ENCODE data around the gene CDH6. TPM values are rescaled to one million over a fixed set of nuclear protein-coding genes. Genes with fewer than 3 reads are reported as not detected.

The CDH6 gene
- total RNA-seq, 1 donor from 2014 or later: 90.1 TPM

GRCh38 chr5:31165729-31166128 lies 27.8 kb upstream of the CDH6 start:
- Histone ChIP-seq H3K4me1 (ENCODE audit: insufficient read depth, low read length) (no peaks in the 10 kb centered on the region), H3K4me3 (ENCODE audit: insufficient read depth, low read depth, low read length) (no peak overlapping the region), H3K27ac (ENCODE audit: low read depth, low read length) (no peak overlapping the region), H3K36me3 (ENCODE audit: insufficient read depth, low read length) (no peaks in the 10 kb centered on the region), H3K9me3 (ENCODE audit: insufficient read depth, low read depth, low read length) (no peaks in the 10 kb centered on the region), H3K9ac (ENCODE audit: low read length) (no peak overlapping the region), H4K20me1 (ENCODE audit: insufficient read depth, low read length) (no peaks in the 10 kb centered on the region), H3K4me2 (ENCODE audit: low read length) (no peak overlapping the region), H2AFZ (ENCODE audit: low read depth, low read length) (no peak overlapping the region), H3K79me2 (ENCODE audit: insufficient read depth, low read length) (no peaks in the 10 kb centered on the region), H3K27me3 (ENCODE audit: insufficient read depth, low read length) (no peaks in the 10 kb centered on the region)
- H3K27me3 Mint-ChIP-seq (ENCODE audit: low read depth, unreplicated experiment): no peaks in the 10 kb centered on the region
- H3K27ac Mint-ChIP-seq (ENCODE audit: unreplicated experiment): no peak overlapping the region
- H3K36me3 Mint-ChIP-seq (ENCODE audit: low read depth, unreplicated experiment): no peaks in the 10 kb centered on the region
- no peaks in the 10 kb centered on the region for H3K9me3 Mint-ChIP-seq (ENCODE audit: unreplicated experiment)
- no peak for DNase-seq (ENCODE audit: low read depth)
- H3K4me3 Mint-ChIP-seq (ENCODE audit: unreplicated experiment): no peak overlapping the region
- peaks cover 9% of the 10 kb centered on the region for H3K4me1 Mint-ChIP-seq (ENCODE audit: low read depth, unreplicated experiment)
- TF ChIP-seq EZH2 (IDR thresholded peaks at IDR 0.05; ENCODE audit: insufficient read depth, low read length) (no peak), CTCF (IDR thresholded peaks at IDR 0.05; ENCODE audit: insufficient read depth, low read depth, low read length) (no peak)
- no peak for FAIRE-seq

GRCh38 chr5:31169379-31169778 lies 24.1 kb upstream of the CDH6 start:
- Histone ChIP-seq H4K20me1 (ENCODE audit: insufficient read depth, low read length) (no peaks in the 10 kb centered on the region), H3K79me2 (ENCODE audit: insufficient read depth, low read length) (no peaks in the 10 kb centered on the region), H3K4me3 (ENCODE audit: insufficient read depth, low read depth, low read length) (no peak overlapping the region), H3K9ac (ENCODE audit: low read length) (no peak overlapping the region), H3K9me3 (ENCODE audit: insufficient read depth, low read depth, low read length) (no peaks in the 10 kb centered on the region), H2AFZ (ENCODE audit: low read depth, low read length) (no peak overlapping the region), H3K27me3 (ENCODE audit: insufficient read depth, low read length) (no peaks in the 10 kb centered on the region), H3K4me2 (ENCODE audit: low read length) (no peak overlapping the region), H3K27ac (ENCODE audit: low read depth, low read length) (no peak overlapping the region), H3K4me1 (ENCODE audit: insufficient read depth, low read length) (no peaks in the 10 kb centered on the region), H3K36me3 (ENCODE audit: insufficient read depth, low read length) (no peaks in the 10 kb centered on the region)
- no peak for TF ChIP-seq EZH2 (IDR thresholded peaks at IDR 0.05; ENCODE audit: insufficient read depth, low read length)
- no peak for TF ChIP-seq CTCF (IDR thresholded peaks at IDR 0.05; ENCODE audit: insufficient read depth, low read depth, low read length)
- Mint-ChIP-seq H3K27me3 (ENCODE audit: low read depth, unreplicated experiment) (no peaks in the 10 kb centered on the region), H3K4me3 (ENCODE audit: unreplicated experiment) (no peak overlapping the region), H3K4me1 (ENCODE audit: low read depth, unreplicated experiment) (no peaks in the 10 kb centered on the region), H3K36me3 (ENCODE audit: low read depth, unreplicated experiment) (no peaks in the 10 kb centered on the region), H3K9me3 (ENCODE audit: unreplicated experiment) (no peaks in the 10 kb centered on the region), H3K27ac (ENCODE audit: unreplicated experiment) (no peak overlapping the region)
- FAIRE-seq: no peak
- DNase-seq (ENCODE audit: low read depth): no peak

DNA sequence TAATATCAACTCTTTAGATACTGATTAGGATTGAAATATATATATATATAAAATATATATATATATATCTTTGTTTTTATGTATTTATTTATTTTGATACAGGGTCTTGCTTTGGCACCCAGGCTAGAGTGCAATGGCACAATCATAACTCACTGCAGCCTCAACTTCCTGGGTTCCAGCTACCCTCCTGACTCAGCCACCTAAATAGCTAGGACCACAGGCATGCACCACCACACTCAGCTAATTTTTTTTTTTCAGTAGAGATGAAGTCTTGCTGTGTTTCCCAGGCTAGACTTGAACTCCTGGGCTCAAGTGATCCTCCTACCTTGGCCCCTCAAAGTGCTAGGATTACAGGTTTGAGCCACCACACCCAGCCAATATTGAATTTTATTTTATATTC lies 20.6 kb upstream of the CDH6 start:
- Mint-ChIP-seq H3K9me3 (ENCODE audit: unreplicated experiment) (peaks cover 2% of the 10 kb centered on the region), H3K4me3 (ENCODE audit: unreplicated experiment) (no peak overlapping the region), H3K4me1 (ENCODE audit: low read depth, unreplicated experiment) (no peaks in the 10 kb centered on the region), H3K27me3 (ENCODE audit: low read depth, unreplicated experiment) (no peaks in the 10 kb centered on the region), H3K36me3 (ENCODE audit: low read depth, unreplicated experiment) (no peaks in the 10 kb centered on the region), H3K27ac (ENCODE audit: unreplicated experiment) (no peak overlapping the region)
- no peaks in the 10 kb centered on the region for H3K9me3 ChIP-seq (ENCODE audit: insufficient read depth, low read depth, low read length)
- no peak overlapping the region for H3K27ac ChIP-seq (ENCODE audit: low read depth, low read length)
- no peak overlapping the region for H3K9ac ChIP-seq (ENCODE audit: low read length)
- H3K4me3 ChIP-seq (ENCODE audit: insufficient read depth, low read depth, low read length): no peak overlapping the region
- FAIRE-seq: no peak
- no peaks in the 10 kb centered on the region for H3K79me2 ChIP-seq (ENCODE audit: insufficient read depth, low read length)
- no peaks in the 10 kb centered on the region for H4K20me1 ChIP-seq (ENCODE audit: insufficient read depth, low read length)
- H3K27me3 ChIP-seq (ENCODE audit: insufficient read depth, low read length): no peaks in the 10 kb centered on the region
- TF ChIP-seq EZH2 (IDR thresholded peaks at IDR 0.05; ENCODE audit: insufficient read depth, low read length): no peak
- no peaks in the 10 kb centered on the region for H3K36me3 ChIP-seq (ENCODE audit: insufficient read depth, low read length)
- H2AFZ ChIP-seq (ENCODE audit: low read depth, low read length): no peak overlapping the region
- H3K4me1 ChIP-seq (ENCODE audit: insufficient read depth, low read length): no peaks in the 10 kb centered on the region
- H3K4me2 ChIP-seq (ENCODE audit: low read length): no peak overlapping the region
- DNase-seq (ENCODE audit: low read depth): no peak
